Skeletal muscle tissue (tissue), 4 donors: ENCODE results near the gene FHIT. TPM values are rescaled to one million over a fixed set of nuclear protein-coding genes. Genes with fewer than 3 reads are reported as not detected.

ENCODE experiments used
- H3K27ac ChIP-seq: one replicate; pipeline ENCODE4 v1.7.0; 2013; ENCODE audit warnings: mild to moderate bottlenecking, low read depth, low read length, inconsistent platforms
- H3K27me3 ChIP-seq, 3 donors: one replicate each; pipeline ENCODE4 v1.7.0; 2013; ENCODE audit warnings: low read length in 3 of 3; ENCODE audit not compliant: control insufficient read depth in 3 of 3, insufficient read depth in 3 of 3
- H3K36me3 ChIP-seq, 3 donors: one replicate each; pipeline ENCODE4 v1.7.0; 2013; ENCODE audit warnings: low read length in 3 of 3; ENCODE audit not compliant: control insufficient read depth in 3 of 3, insufficient read depth in 3 of 3
- H3K4me1 ChIP-seq, 3 donors: one replicate each; pipeline ENCODE4 v1.7.0; 2013; ENCODE audit warnings: low read length in 3 of 3, mild to moderate bottlenecking in 3 of 3; ENCODE audit not compliant: control insufficient read depth in 3 of 3, insufficient read depth in 3 of 3
- H3K4me3 ChIP-seq, 3 donors: one replicate each; pipeline ENCODE4 v1.7.0; 2013; ENCODE audit warnings: low read length in 3 of 3
- H3K9ac ChIP-seq, 3 donors: one replicate each; pipeline ENCODE4 v1.7.0; 2013; ENCODE audit warnings: low read length in 3 of 3, mild to moderate bottlenecking in 3 of 3, moderate library complexity in 2 of 3, low read depth in 1 of 3
- H3K9me3 ChIP-seq, 3 donors: one replicate each; pipeline ENCODE4 v1.7.0; 2013; ENCODE audit warnings: low read length in 3 of 3; ENCODE audit not compliant: control insufficient read depth in 3 of 3
- total RNA-seq: library from RNA; depleted of rRNA; stranded (reverse); fragments of >200 nt; gene quantifications from one replicate; pipeline ENCODE4 v1.2.3, GENCODE V29; 2014
- donor health status: Osteomylitis.

FHIT gene
- total RNA-seq, 1 donor from 2014 or later: 4.2 TPM

DNA sequence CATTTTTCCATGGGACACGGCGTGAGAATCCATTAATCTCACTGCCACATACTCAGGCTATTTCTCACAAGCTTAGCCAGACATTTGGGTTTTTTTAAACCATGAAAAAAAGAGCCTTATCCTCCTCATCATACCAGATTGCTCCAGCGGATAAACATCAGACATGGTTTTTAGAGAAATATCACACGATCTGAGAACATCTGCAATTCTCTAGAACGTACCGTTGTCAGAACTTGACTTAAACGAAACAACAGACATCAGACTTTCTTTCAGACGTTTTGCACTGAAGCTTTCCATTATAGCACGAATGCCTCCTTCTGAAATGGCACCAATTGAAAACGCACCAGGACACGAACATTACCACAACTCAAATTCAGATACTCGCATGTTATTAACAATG is 1457.3 kb downstream of the FHIT start:
- no peak overlapping the region for H3K9ac ChIP-seq

DNA sequence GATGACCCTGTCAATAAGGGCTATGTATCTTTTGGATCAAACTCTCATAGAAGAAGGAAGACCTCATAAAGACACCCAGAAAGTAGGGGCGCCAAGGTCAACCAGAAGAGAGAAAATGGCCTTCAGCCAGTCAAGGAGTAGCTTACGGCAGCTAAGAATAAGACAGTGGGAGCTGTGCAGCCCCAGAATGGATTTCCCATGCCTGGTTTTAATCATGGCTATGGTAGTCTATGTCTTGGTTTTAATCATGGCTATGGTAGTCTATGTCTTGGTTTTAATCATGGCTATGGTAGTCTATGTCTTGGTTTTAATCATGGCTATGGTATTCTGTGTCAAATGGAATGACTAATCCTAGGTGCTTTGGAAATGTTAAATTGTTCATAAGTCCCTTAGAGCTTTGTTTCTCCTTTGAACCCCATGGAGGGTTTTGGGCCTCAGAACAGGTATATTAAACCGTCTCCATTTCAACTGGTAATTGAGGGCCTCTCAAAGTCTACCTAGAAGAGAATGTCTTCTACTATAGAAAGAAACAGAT is 1459.4 kb downstream of the FHIT start:
- Histone ChIP-seq H3K9me3 (no peaks in the 10 kb centered on the region), H3K27ac (no peak overlapping the region), H3K36me3 (no peaks in the 10 kb centered on the region), H3K4me3 (no peak overlapping the region), H3K9ac (no peak overlapping the region), H3K4me1 (no peaks in the 10 kb centered on the region), H3K27me3 (no peaks in the 10 kb centered on the region)

More for the DNA sequence above, 1457.3 kb downstream of the FHIT start:
- Histone ChIP-seq H3K36me3 (no peaks in the 10 kb centered on the region), H3K4me3 (no peak overlapping the region), H3K4me1 (no peaks in the 10 kb centered on the region), H3K27ac (no peak overlapping the region), H3K9me3 (no peaks in the 10 kb centered on the region), H3K27me3 (no peaks in the 10 kb centered on the region)

DNA sequence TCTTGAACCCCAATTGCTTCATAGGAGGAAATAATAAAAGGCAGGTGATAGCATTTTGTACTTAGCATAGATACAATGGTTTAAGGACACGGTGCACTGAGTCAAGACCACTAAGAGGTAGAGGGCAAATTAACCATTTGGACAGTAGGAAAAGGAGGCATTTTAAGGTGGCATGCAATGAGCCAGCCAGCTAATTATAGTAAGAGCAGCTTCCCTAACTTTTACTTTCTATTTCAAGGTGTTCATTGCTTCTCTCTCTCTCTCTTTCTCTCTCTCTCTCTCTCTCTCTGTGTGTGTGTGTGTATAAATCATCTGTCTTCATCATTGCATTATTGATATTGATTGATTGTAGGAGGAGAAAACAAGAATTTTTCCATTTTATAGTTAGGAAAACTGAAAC is 1461.0 kb downstream of the FHIT start:
- Histone ChIP-seq H3K27ac (no peak overlapping the region), H3K4me1 (no peaks in the 10 kb centered on the region), H3K9me3 (no peaks in the 10 kb centered on the region), H3K27me3 (no peaks in the 10 kb centered on the region), H3K36me3 (no peaks in the 10 kb centered on the region), H3K9ac (no peak overlapping the region), H3K4me3 (no peak overlapping the region)

DNA sequence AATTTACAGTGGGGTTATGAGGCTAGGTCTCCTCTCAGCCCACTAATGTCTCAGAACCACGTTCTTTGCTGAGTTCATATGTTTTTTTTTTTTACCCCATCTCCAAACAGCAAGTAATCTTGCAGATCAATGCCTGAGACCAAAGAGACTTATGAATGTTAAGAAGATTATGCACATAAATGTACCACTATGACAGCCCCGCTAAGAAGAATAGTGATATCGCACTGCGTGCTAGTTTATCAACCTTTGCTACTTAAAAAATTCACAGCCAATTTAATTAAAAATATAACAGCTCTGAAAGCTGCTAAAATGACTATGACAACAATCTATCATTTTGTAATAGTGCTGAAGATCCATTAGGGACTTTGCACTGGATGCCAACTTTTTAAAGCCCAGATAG is 1462.5 kb downstream of the FHIT start:
- H3K27me3 ChIP-seq: no peaks in the 10 kb centered on the region
- no peak overlapping the region for H3K9ac ChIP-seq
- H3K27ac ChIP-seq: no peak overlapping the region
- no peaks in the 10 kb centered on the region for H3K9me3 ChIP-seq
- no peak overlapping the region for H3K4me3 ChIP-seq
- H3K36me3 ChIP-seq: no peaks in the 10 kb centered on the region
- H3K4me1 ChIP-seq: no peaks in the 10 kb centered on the region

DNA sequence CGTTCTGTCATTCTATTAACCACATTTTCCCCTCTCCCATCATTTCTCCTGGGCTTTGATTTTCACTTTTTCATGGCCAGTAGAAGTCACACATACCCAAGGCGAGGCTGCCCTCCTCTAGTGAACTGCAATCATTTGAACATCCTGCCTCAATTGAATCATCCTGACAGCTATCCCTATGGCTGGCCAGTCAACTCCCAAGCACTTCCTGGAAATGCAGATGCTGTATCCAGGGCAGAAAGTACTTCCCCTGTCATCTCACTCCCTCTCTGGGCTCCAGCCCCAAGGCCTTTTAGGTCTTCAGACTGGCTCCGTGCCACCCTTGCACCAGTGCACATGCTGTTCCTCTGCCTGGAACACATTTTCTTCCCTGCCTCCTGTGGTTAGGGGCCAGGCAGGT is 1463.1 kb downstream of the FHIT start:
- H3K27ac ChIP-seq: no peak overlapping the region
- no peaks in the 10 kb centered on the region for H3K27me3 ChIP-seq
- H3K9me3 ChIP-seq: no peaks in the 10 kb centered on the region
- no peaks in the 10 kb centered on the region for H3K4me1 ChIP-seq
- H3K4me3 ChIP-seq: no peak overlapping the region
- H3K36me3 ChIP-seq: no peaks in the 10 kb centered on the region
- no peak overlapping the region for H3K9ac ChIP-seq

DNA sequence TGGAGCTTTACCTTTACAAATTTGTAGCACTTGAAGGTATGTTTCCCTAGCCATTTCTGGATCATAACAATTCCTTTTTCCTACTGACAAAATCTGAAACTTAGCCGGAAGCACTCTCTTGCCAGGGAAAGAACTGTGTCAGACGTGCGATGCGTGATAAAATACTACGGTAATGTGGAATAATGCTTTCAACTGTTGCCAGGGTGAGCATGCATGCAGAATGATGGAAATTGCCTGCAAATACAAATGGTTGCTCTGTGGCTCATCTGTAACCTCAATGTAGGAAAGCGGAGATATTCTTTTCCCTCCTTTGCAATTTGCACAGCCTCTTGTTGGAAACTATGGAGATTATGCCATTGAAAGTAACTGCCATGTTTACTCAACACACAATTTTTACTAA is 1464.9 kb downstream of the FHIT start:
- Histone ChIP-seq H3K9ac (no peak overlapping the region), H3K27ac (no peak overlapping the region), H3K4me3 (no peak overlapping the region), H3K36me3 (no peaks in the 10 kb centered on the region), H3K4me1 (no peaks in the 10 kb centered on the region), H3K27me3 (no peaks in the 10 kb centered on the region), H3K9me3 (no peaks in the 10 kb centered on the region)

DNA sequence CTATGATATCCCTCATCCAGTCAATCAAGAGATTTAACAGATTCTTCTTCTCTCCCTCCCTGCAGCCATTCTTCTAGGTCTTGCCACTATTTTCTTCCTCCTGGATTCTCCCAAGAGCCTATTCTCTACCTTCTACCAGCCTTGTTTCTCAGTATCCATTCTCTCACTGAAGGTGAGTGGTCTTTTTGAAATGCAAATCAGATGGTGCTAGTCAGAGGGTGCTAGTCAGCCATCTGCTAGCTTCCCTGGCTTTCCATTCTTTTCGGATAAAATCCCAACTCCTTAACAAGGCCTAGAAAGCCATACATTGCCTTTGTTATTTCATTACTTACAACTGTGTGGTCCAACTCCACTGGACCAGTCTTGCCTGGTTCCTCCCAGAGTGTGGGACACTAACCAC is 1467.1 kb downstream of the FHIT start:
- H3K27ac ChIP-seq: no peak overlapping the region

DNA sequence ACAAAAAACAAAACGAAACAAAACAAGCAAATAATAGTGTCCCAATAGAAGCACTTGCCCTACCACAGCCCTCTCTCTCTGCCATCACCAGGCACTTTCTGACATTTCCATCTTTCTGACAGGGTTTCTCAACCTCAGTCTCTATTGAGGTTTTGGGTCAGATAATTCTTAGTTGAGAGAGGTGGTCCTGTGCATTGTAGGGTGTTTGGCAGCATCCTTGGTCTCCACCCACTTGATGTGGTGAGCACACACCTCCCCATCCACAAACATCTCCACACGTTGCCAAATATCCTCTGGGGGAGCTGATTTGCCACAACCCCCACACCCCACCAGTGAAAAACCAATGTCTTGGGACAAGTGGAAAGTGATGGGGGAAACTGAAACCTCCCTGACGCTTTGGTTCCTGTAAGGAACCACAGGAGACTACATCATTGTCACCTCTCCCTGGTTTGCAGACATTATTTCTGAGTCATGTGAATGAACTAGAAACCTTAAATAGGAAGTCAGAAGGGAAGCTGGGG is 1467.7 kb downstream of the FHIT start:
- Histone ChIP-seq H3K36me3 (no peaks in the 10 kb centered on the region), H3K27me3 (no peaks in the 10 kb centered on the region), H3K27ac (no peak overlapping the region), H3K4me1 (no peaks in the 10 kb centered on the region), H3K9ac (no peak overlapping the region), H3K9me3 (no peaks in the 10 kb centered on the region), H3K4me3 (no peak overlapping the region)

More for the DNA sequence above, 1467.1 kb downstream of the FHIT start:
- no peaks in the 10 kb centered on the region for H3K9me3 ChIP-seq
- no peak overlapping the region for H3K4me3 ChIP-seq
- H3K36me3 ChIP-seq: no peaks in the 10 kb centered on the region
- no peak overlapping the region for H3K9ac ChIP-seq
- no peaks in the 10 kb centered on the region for H3K27me3 ChIP-seq
- no peaks in the 10 kb centered on the region for H3K4me1 ChIP-seq

DNA sequence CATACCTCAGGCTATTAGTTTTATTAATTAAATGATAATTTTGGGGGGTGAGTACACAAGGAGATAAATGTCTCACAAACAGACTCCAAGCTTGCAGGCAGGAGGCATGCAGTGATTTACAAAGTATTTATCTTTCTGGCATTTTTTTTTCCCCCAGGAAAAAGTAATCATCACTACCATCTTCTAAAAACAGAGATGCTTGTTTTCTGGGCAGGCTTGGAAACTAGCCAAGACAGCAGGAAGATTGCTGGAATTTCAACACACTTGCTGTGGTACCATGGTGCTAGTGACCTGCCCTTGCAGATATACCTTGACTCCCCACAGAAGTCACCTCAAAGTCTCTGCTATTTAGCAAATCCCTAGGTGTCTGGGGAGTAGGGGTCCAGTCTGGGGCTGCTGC is 1468.6 kb downstream of the FHIT start:
- Histone ChIP-seq H3K9ac (no peak overlapping the region), H3K27me3 (no peaks in the 10 kb centered on the region), H3K4me3 (no peak overlapping the region), H3K27ac (no peak overlapping the region), H3K36me3 (no peaks in the 10 kb centered on the region), H3K4me1 (no peaks in the 10 kb centered on the region), H3K9me3 (no peaks in the 10 kb centered on the region)

DNA sequence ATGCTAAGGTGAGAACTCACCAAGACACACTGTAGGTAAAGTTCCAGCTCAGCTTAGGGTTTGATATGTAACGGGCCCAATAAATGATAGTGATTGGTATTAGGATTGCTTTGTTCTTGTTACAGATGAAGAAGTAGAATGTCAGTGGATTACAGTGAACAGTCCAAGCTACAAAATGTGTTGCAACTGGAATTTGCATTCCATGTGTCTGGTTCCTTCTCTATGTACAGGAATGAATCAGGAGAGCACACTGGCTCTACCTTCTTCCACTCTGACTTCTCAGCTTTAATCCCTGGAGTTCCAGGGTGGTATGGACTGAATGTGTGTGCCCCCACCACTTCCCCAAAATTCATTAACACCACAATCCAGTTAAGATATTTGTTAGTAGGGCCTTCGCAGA is 1471.0 kb downstream of the FHIT start:
- H3K36me3 ChIP-seq: no peaks in the 10 kb centered on the region
- H3K4me1 ChIP-seq: no peaks in the 10 kb centered on the region
- no peaks in the 10 kb centered on the region for H3K9me3 ChIP-seq
- no peaks in the 10 kb centered on the region for H3K27me3 ChIP-seq
- H3K9ac ChIP-seq: no peak overlapping the region
- H3K27ac ChIP-seq: no peak overlapping the region
- no peak overlapping the region for H3K4me3 ChIP-seq
